ENCODE measurements around the gene TBC1D22A.

The TBC1D22A gene

GRCh38 chr22:47061226-47061625 is 298.8 kb downstream of the TBC1D22A start:
- no peak overlapping the region for H3K4me3 ChIP-seq (replicated peaks; ENCODE audit: low read depth, low read length)
- TF ChIP-seq, protein P1, sequence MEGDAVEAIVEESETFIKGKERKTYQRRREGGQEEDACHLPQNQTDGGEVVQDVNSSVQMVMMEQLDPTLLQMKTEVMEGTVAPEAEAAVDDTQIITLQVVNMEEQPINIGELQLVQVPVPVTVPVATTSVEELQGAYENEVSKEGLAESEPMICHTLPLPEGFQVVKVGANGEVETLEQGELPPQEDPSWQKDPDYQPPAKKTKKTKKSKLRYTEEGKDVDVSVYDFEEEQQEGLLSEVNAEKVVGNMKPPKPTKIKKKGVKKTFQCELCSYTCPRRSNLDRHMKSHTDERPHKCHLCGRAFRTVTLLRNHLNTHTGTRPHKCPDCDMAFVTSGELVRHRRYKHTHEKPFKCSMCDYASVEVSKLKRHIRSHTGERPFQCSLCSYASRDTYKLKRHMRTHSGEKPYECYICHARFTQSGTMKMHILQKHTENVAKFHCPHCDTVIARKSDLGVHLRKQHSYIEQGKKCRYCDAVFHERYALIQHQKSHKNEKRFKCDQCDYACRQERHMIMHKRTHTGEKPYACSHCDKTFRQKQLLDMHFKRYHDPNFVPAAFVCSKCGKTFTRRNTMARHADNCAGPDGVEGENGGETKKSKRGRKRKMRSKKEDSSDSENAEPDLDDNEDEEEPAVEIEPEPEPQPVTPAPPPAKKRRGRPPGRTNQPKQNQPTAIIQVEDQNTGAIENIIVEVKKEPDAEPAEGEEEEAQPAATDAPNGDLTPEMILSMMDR (IDR thresholded peaks at IDR 0.05; ENCODE audit: low read length, missing control alignments) = no peak
- no peak for DNase-seq (ENCODE audit: low read depth)

DNA sequence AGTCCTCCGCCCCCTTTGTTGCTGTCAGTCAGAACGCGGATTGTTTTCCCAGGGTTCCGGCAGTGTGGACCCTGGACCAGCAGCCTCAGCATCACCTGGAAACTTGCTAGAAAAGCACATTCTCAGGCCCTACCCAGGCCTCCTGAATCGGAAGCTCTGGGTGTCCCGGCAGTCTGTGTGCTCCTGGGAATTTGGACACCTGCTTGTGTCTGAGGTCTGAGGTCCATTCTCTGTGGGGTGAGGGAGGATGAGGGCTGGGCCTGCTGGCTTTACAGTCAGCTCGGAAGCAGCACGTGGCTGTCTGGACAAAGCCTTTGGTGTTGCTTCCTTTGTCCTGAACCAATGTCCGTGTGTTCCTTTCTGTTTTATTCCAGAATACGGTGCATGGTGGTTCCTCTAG is 299.7 kb downstream of the TBC1D22A start:
- TF ChIP-seq, protein P1 (IDR thresholded peaks at IDR 0.05; ENCODE audit: low read length, missing control alignments) = no peak
- no peak overlapping the region for H3K4me3 ChIP-seq (replicated peaks; ENCODE audit: low read depth, low read length)
- DNase-seq (ENCODE audit: low read depth) = no peak

- TF ChIP-seq, protein P1 (IDR thresholded peaks at IDR 0.05; ENCODE audit: low read length, missing control alignments) = no peak
- no peak for DNase-seq (ENCODE audit: low read depth)
- H3K4me3 ChIP-seq (replicated peaks; ENCODE audit: low read depth, low read length) = no peak overlapping the region
Observed at GRCh38 chr22:47063071-47063509, 300.6 kb downstream of the TBC1D22A start.

DNA sequence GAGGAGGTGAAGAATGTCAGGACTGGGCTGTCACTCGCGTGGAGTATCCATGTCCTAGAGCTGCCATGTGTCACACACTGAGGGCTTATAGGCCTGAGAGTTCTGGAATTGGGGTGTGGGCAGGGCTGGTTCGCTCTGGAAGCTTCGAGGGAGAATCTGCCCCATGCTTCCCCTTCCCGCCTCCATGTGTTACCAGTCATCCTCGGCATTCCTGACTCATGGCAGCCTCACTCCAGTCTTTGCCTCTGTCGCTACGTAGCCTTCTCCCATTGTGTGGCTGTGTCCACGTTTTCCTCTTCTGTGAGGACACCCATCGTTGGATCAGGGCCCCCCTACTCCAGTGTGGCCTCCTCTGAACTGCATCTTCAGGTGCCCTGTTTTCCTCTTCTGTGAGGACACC is 301.2 kb downstream of the TBC1D22A start:
- TF ChIP-seq, protein P1 (IDR thresholded peaks at IDR 0.05; ENCODE audit: low read length, missing control alignments) = no peak
- H3K4me3 ChIP-seq (replicated peaks; ENCODE audit: low read depth, low read length) = no peak overlapping the region
- DNase-seq (ENCODE audit: low read depth) = no peak

- TF ChIP-seq, protein P1 (IDR thresholded peaks at IDR 0.05; ENCODE audit: low read length, missing control alignments) = no peak
- no peak for DNase-seq (ENCODE audit: low read depth)
- no peak overlapping the region for H3K4me3 ChIP-seq (replicated peaks; ENCODE audit: low read depth, low read length)
Observed at GRCh38 chr22:47064016-47064415, 301.6 kb downstream of the TBC1D22A start.

DNA sequence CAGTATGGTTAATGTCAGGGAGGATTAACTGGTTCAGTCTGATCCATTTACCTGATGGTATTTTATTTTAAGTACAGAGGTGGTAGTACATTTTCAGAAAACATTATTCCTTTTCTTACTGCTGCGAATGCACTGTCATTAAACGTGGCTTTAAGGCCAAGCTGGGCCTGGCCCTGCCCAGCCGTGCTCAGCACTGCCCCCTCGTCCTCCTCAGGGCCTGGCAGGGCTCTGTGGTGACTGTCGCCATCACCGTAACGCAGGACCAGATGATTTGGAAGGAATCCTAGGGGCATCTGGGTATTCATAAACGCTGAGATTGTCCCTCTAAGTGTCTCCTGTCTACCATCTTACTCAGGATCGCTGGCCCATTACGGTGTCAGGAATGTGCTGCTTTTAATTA is 302.0 kb downstream of the TBC1D22A start:
- TF ChIP-seq, protein P1 (IDR thresholded peaks at IDR 0.05; ENCODE audit: low read length, missing control alignments) = no peak
- H3K4me3 ChIP-seq (replicated peaks; ENCODE audit: low read depth, low read length) = no peak overlapping the region
- DNase-seq (ENCODE audit: low read depth) = no peak

DNA sequence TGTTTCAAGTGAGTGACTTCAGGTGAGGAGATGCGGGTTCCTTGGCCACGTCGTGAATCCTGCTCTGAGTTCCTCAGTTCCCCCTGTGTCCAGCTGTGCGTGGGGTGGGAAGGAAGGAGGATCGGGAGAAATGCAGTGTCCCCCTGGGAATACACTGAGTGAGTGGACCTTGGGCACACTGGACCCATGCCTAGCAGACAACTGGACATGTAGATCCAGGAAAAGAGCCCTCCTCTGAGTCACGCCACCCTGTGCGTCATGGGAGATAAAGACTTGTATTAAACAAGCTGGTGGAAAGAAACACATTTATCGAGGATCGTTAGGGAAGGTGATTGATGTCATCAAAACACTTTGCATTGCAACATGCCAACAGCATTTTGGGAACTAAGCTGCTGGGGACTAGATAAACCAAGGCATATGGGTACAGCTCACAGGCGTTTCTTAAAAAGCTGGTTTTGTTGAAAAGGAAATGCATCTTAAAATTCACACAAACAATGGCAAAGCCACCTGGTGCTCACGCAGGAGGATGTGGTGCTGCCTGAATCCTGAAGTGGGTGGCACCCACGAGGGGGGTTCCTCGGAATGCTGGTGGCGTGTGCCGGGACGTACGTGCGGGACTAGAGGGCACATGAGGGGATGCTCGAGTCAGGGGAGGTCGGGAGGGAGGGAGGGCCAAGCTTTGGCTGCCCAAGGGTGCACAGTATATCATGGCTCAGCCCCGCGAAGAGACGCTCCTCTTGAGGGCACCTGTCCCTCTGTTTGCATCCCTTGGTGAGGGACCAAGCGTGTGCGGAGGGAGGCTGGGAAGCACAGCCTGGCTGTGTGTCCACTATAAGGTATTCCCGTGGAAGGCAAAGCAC is 303.5 kb downstream of the TBC1D22A start:
- TF ChIP-seq, protein P1 (IDR thresholded peaks at IDR 0.05; ENCODE audit: low read length, missing control alignments) = no peak
- DNase-seq (ENCODE audit: low read depth) = peak; percentile 87
- H3K4me3 ChIP-seq (replicated peaks; ENCODE audit: low read depth, low read length) = no peak overlapping the region
